Mesodermal cell (in vitro differentiated cells): ENCODE results near the gene PPIE.

Source experiments
- H3K27ac ChIP-seq: 2 replicates; pipeline ENCODE4 v1.7.0; 2013; ENCODE audit warnings: mild to moderate bottlenecking, low read depth, low read length, moderate library complexity; ENCODE audit not compliant: severe bottlenecking
- H3K36me3 ChIP-seq: 2 replicates; pipeline ENCODE4 v1.7.1; 2013; ENCODE audit warnings: mild to moderate bottlenecking, low read length, moderate library complexity; ENCODE audit not compliant: control insufficient read depth, insufficient read depth
- H3K4me1 ChIP-seq: one replicate; pipeline ENCODE4 v1.7.1; 2013; ENCODE audit warnings: mild to moderate bottlenecking, low read length; ENCODE audit not compliant: insufficient read depth, control insufficient read depth, poor library complexity, severe bottlenecking
- H3K4me3 ChIP-seq: 2 replicates; pipeline ENCODE4 v1.7.0; 2013; ENCODE audit warnings: low read length, control low read depth, mild to moderate bottlenecking; ENCODE audit not compliant: insufficient read depth, poor library complexity, severe bottlenecking; ENCODE audit errors: extremely low read depth
- H3K9me3 ChIP-seq: 2 replicates; pipeline ENCODE4 v1.7.1; 2013; ENCODE audit warnings: mild to moderate bottlenecking, low read length, moderate library complexity; ENCODE audit not compliant: control insufficient read depth
- WGBS, 2 experiments: methylation state at CpG; one replicate each; pipeline ENCODE4 v1.1.5; 2013; ENCODE audit warnings: missing lambda C conversion rate in 2 of 2; ENCODE audit not compliant: insufficient coverage in 2 of 2; 5-methylcytosine and 5-hydroxymethylcytosine counted together

Gene PPIE

DNA sequence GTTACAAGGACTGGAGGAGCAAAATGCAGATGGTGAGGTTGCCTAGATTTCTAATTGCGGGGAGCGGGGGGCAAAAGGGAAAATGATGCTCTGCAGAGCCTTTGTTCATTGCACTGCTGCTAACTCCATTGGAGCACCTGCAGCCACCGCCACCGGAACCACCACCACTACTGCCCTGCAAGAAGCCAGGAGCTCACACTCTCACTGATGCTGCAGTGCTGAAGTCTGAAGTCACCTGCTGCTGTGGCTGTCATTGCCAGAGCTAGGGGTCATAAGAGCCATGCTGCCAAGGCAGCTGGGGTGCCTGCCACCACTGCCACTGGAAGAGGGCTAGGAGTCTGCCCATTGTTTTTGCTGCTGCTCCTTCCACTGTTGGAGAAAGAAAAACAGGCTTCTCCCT is 40.1 kb upstream of the PPIE start:
- WGBS, 2 experiments = 79 to 90% methylated on average over 3 to 4 of the region's 4 CpGs
- H3K4me1 ChIP-seq = peaks cover 6% of the 10 kb centered on the region
- no peak overlapping the region for H3K27ac ChIP-seq
- H3K4me3 ChIP-seq = no peak overlapping the region
- no peaks in the 10 kb centered on the region for H3K36me3 ChIP-seq
- no peaks in the 10 kb centered on the region for H3K9me3 ChIP-seq

DNA sequence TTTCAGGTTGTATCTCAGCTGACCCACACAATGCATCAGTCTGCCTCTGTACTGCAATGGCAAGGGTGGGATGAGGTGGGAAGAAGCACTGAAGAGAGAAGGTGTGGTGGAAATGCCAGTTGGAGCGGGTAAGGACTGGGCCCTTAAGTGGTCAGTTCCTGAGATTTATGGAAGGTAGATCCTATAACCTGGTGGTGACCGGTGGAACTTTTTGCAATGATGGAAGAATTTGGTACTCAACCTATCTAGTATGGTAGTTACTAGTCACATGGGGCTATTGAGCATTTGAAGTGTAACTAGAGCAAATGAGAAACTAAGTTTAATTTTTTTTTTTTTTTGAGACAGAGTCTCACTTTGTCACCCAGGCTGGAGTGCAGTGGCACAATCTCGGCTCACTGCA is 39.3 kb upstream of the PPIE start:
- H3K4me1 ChIP-seq = peaks cover 6% of the 10 kb centered on the region
- 87 to 100% methylated on average over 1 to 2 of the region's 3 CpGs for WGBS, 2 experiments
- H3K36me3 ChIP-seq = no peaks in the 10 kb centered on the region
- no peak overlapping the region for H3K4me3 ChIP-seq
- H3K9me3 ChIP-seq = no peaks in the 10 kb centered on the region
- no peak overlapping the region for H3K27ac ChIP-seq

DNA sequence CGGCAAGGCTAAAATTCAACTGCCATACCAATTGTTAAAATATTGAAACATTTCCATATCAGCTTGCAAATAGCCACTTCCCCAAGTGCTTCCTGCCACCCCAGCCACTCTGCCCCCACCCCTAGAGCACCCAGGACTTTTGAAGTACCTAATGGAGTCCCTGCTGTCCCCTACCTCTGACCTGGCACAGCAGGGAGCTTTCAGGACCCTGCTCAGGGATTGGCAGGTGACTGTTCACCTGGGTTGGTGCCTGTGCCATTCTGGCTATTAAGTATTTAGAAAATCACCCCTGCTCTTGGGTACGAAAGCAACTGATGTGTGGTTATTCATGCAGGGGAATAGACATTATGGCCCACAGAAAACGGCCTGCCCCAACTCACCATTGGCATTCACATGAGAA is 38.3 kb upstream of the PPIE start:
- Histone ChIP-seq H3K27ac (no peak overlapping the region), H3K4me1 (peaks cover 6% of the 10 kb centered on the region), H3K4me3 (no peak overlapping the region), H3K9me3 (no peaks in the 10 kb centered on the region), H3K36me3 (no peaks in the 10 kb centered on the region)
- 89% methylated on average over 1 of the region's 3 CpGs; no CpG with 5 or more reads in 1 of the 2 experiments for WGBS, 2 experiments

DNA sequence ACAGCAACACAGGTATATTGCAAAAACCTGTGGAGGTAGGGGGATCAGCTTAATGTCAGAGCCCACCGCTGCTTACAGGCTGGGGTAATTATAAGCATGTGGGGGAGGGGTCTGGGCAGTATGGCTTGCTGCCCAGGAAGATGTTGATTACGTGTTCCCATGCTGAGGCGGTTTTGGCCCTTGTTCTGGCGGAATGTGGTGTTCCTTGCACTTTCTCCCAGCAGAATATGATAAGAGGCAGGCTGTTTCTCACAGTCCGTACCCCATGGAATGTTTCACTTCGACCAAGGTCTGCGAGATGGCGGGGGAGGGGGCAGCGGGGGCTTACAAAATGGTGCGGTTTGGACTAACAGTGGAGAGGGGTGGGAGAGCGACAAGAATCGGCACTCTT is 37.6 kb upstream of the PPIE start:
- 18 to 19% methylated on average over 11 to 12 of the region's 12 CpGs for WGBS, 2 experiments
- no peak overlapping the region for H3K27ac ChIP-seq

DNA sequence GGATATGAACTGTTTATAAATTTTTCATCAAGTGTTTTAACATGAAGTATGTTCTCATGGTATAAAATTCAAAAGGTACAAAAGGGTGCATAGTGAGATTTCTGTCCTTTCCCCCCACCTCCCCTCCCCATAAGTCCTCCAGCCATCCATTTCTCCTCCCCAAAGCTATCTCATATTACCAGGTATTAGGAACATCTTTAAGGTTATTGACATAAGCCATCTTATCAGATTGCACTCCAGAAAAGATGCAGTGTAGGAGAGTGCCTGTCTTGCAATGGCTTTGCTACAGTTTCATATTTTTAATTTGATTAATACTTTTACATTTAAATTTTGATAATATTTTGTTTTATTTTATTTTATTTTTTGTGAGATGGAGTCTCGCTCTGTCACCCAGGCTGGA is 33.9 kb upstream of the PPIE start:
- Histone ChIP-seq H3K9me3 (no peaks in the 10 kb centered on the region), H3K36me3 (no peaks in the 10 kb centered on the region), H3K4me3 (no peak overlapping the region), H3K27ac (no peak overlapping the region), H3K4me1 (peaks cover 6% of the 10 kb centered on the region)
- no CpG with 5 or more reads among the region's 1 CpG for WGBS, 2 experiments

More for the DNA sequence above, 37.6 kb upstream of the PPIE start:
- H3K4me3 ChIP-seq = no peak overlapping the region
- no peaks in the 10 kb centered on the region for H3K36me3 ChIP-seq
- no peaks in the 10 kb centered on the region for H3K9me3 ChIP-seq
- H3K4me1 ChIP-seq = peaks cover 6% of the 10 kb centered on the region

DNA sequence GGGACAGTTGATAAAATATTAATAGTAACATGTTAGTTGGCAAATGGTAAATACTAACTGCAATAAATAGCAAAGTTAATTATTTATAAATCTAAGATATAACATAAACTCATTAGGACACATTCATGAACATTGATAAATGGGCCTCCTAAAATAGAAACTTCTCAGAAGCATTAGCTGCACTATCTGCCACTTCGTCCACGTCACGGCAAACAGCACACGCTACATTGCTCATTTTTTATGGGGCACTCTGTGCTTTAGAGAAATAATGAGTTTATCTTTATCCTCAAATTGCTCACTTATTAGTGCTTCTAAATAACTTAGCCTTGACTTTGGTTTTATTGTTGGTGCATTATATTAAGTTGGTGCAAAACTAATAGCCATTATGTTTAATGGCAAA is 31.2 kb upstream of the PPIE start:
- 86 to 88% methylated on average over 3 to 4 of the region's 4 CpGs for WGBS, 2 experiments
- Histone ChIP-seq H3K4me1 (peaks cover 10% of the 10 kb centered on the region), H3K36me3 (no peaks in the 10 kb centered on the region)

DNA sequence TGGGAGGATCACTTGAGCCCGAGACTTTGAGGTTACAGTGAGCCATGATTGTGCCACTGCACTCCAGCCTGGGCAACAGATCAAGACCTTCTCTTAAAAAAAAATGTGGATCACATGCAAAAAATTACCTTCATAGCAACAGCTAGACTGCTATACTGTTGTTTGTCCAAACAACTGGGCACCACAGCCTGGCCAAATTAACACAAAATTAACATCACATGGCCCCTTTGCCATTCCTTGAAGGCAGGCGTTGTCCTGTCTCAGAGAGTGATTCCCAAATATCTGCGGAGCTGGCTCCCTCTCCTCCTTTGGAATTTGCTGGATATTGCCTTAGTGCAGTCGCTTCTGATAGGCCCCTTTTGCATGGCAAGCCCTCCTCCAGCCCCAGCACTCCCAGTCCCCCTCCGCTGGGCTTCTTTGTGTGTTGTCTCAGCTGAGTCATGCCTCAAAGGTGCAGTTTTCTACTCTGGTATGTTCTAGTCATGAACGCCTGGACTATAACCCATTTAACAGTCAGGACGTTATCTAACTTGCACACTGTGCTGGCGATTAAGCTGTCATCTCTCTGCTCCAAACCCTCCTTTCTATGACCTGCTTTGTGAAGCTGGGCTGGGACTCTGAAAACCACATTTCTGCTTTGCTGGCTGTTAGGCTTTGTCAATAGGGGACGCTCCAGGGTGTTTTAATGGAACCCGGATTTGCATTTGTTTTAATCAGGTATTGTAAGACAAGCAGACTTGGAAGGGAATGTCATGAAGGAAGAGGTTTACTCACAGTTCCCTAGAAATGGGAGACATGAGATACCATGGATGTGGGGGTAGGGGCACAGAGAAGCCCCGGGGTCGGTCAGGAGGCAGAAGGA is 27.3 kb upstream of the PPIE start:
- 20 to 24% methylated on average over 10 to 11 of the region's 12 CpGs for WGBS, 2 experiments

More for the DNA sequence above, 31.2 kb upstream of the PPIE start:
- Histone ChIP-seq H3K9me3 (no peaks in the 10 kb centered on the region), H3K4me3 (no peak overlapping the region), H3K27ac (no peak overlapping the region)

DNA sequence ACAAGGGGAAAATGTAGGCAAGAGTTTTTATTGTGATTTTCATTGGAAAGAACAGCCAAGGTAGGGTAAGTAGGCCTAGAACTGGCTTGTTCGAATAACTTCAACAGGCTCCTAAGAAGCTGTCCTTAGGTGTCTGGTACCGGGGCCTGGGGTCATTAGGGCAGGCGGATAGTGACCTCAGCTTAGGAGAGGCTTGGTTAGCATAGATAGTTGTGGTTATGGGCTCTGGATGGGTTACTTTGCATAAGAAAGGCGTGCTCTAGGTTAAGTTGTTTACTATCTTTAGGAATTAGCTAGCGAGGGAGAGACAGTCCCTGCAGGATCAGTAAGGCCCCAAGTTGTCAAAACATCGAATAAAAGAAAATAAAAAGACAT is 26.7 kb upstream of the PPIE start:
- Histone ChIP-seq H3K9me3 (no peaks in the 10 kb centered on the region), H3K27ac (peak overlapping the region; percentile 47), H3K36me3 (no peaks in the 10 kb centered on the region), H3K4me1 (peaks cover 10% of the 10 kb centered on the region), H3K4me3 (no peak overlapping the region)
- 37 to 38% methylated on average over 3 of the region's 6 CpGs for WGBS, 2 experiments

More for the DNA sequence above, 27.3 kb upstream of the PPIE start:
- no peaks in the 10 kb centered on the region for H3K9me3 ChIP-seq
- H3K4me3 ChIP-seq = no peak overlapping the region
- peaks cover 10% of the 10 kb centered on the region for H3K4me1 ChIP-seq
- peak overlapping the region; percentile 47 for H3K27ac ChIP-seq
- H3K36me3 ChIP-seq = no peaks in the 10 kb centered on the region

DNA sequence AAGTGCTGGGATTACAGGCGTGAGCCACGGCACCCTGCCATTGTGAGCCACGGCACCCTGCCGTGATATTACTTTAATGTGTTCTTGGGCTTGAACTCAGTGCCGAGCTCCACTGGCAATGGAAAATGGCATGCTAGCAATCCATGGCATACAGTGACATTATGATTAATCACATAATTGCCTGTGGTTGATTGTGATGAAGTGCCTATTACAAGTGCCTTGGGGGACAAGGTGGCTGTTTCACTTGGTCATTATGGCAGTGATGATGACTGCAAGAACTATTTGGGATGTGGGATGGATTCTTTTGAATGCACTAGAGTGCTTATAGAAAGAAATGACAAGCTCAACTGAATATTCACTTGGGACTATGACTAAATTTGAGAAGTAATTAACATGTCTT is 25.1 kb upstream of the PPIE start:
- H3K4me3 ChIP-seq = no peak overlapping the region
- no peaks in the 10 kb centered on the region for H3K36me3 ChIP-seq
- no peaks in the 10 kb centered on the region for H3K9me3 ChIP-seq
- H3K27ac ChIP-seq = no peak overlapping the region
- WGBS, 2 experiments = 82 to 90% methylated on average over 5 of the region's 5 CpGs
- peaks cover 10% of the 10 kb centered on the region for H3K4me1 ChIP-seq

DNA sequence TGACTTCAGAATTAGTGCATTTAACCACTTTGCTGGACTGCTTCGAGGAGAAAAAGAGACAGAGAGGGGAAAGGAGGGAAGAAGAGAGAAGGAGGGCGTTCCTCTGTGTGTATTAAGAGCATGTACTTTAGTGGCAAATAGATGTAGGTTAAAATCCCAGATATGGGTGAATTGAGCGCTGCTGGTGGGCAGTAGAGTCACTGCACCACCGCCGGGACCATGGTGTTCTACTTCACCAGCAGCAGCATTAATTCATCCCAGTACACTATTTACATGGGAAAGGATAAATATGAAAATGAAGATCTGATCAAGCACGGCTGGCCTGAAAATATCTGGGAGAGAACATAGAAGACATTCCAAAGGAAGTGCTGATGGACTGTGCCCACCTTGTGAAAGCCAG is 20.9 kb upstream of the PPIE start:
- H3K36me3 ChIP-seq = no peaks in the 10 kb centered on the region
- H3K27ac ChIP-seq = no peak overlapping the region
- H3K9me3 ChIP-seq = no peaks in the 10 kb centered on the region
- H3K4me1 ChIP-seq = no peaks in the 10 kb centered on the region
- no peak overlapping the region for H3K4me3 ChIP-seq
- WGBS, 2 experiments = 46 to 63% methylated on average over 1 to 2 of the region's 6 CpGs
